IMR-90 (cell line): ENCODE measurements around the gene TSPAN17. TPM values are rescaled to one million over a fixed set of nuclear protein-coding genes. Genes with fewer than 3 reads are reported as not detected.

ENCODE experiments used
- ATAC-seq: fragments of 200-7000 bp; cut with Tn5 transposase; 2 replicates; pipeline ENCODE4 v1.9.1; 2020; ENCODE audit warnings: low read depth, mild to moderate bottlenecking, moderate library complexity
- BruUV-seq: library from RNA; stranded (reverse); fragments of 400-500 nt; replicated peaks from 2 replicates; lab custom pipeline; 2021; lab: Mats Ljungman, UMichigan
- CTCF ChIA-PET: fragments of 300-600 bp; formaldehyde crosslinking; extraction: SDS; loops from one replicate; lab custom pipeline; 2021; ENCODE audit warnings: antibody characterized with exemption; lab: Yijun Ruan, JAX
- POLR2A ChIA-PET: fragments of 300-600 bp; sonication (Branson Sonifier 250); formaldehyde crosslinking; loops from one replicate; lab custom pipeline; 2022; ENCODE audit warnings: antibody characterized with exemption; ENCODE audit not compliant: unreplicated experiment; lab: Charles Lee
- DNase-seq: peaks from one replicate; pipeline ENCODE4 v3.0.0; 2013
- H2AFZ ChIP-seq: replicated peaks from 2 replicates; pipeline ENCODE3; 2013; ENCODE audit warnings: low read length, mild to moderate bottlenecking; ENCODE audit not compliant: poor library complexity
- H2AK5ac ChIP-seq: 2 replicates; pipeline ENCODE4 v1.6.1; 2013; ENCODE audit warnings: low read depth, low read length, inconsistent platforms
- H2AK9ac ChIP-seq: replicated peaks from 2 replicates; pipeline ENCODE3; 2013; ENCODE audit warnings: mild to moderate bottlenecking, low read depth, low read length, moderate library complexity; ENCODE audit not compliant: poor library complexity
- H2BK120ac ChIP-seq: 2 replicates; pipeline ENCODE4 v1.6.1; 2013; ENCODE audit warnings: low read depth, low read length, inconsistent platforms
- H2BK15ac ChIP-seq: 3 replicates; pipeline ENCODE4 v1.6.1; 2013; ENCODE audit warnings: low read depth, low read length, inconsistent platforms
- H2BK20ac ChIP-seq: 2 replicates; pipeline ENCODE4 v1.6.1; 2013; ENCODE audit warnings: low read depth, mild to moderate bottlenecking, inconsistent platforms, low read length, moderate library complexity
- H2BK5ac ChIP-seq: 2 replicates; pipeline ENCODE4 v1.6.1; 2013; ENCODE audit warnings: mild to moderate bottlenecking, low read depth, low read length, inconsistent platforms; ENCODE audit not compliant: poor library complexity, severe bottlenecking
- H3K14ac ChIP-seq: replicated peaks from 2 replicates; pipeline ENCODE4 v1.6.1; 2013; ENCODE audit warnings: low read depth, low read length, inconsistent platforms
- H3K18ac ChIP-seq: 2 replicates; pipeline ENCODE4 v1.6.1; 2013; ENCODE audit warnings: low read depth, low read length, control low read depth
- H3K23ac ChIP-seq: 2 replicates; pipeline ENCODE4 v1.6.1; 2013; ENCODE audit warnings: low read depth, low read length, inconsistent platforms
- H3K27ac ChIP-seq: 2 replicates; pipeline ENCODE4 v1.5.1; 2013; ENCODE audit warnings: mild to moderate bottlenecking, control low read depth, low read length; ENCODE audit not compliant: insufficient read depth
- H3K27me3 ChIP-seq: 2 replicates; pipeline ENCODE4 v1.6.1; 2013; ENCODE audit warnings: low read length; ENCODE audit not compliant: control insufficient read depth, insufficient read depth
- H3K36me3 ChIP-seq: 2 replicates; pipeline ENCODE4 v1.6.1; 2013; ENCODE audit warnings: low read length, mixed read lengths; ENCODE audit not compliant: control insufficient read depth, insufficient read depth
- H3K4ac ChIP-seq: 2 replicates; pipeline ENCODE4 v1.6.1; 2013; ENCODE audit warnings: low read depth, low read length, inconsistent platforms
- H3K4me1 ChIP-seq: 2 replicates; pipeline ENCODE4 v1.6.1; 2013; ENCODE audit warnings: low read length, mixed read lengths; ENCODE audit not compliant: control insufficient read depth, insufficient read depth
- H3K4me2 ChIP-seq: 2 replicates; pipeline ENCODE4 v1.6.1; 2013; ENCODE audit warnings: low read depth, mild to moderate bottlenecking, control low read depth, low read length, moderate library complexity
- H3K4me3 ChIP-seq: 2 replicates; pipeline ENCODE4 v1.5.1; 2013; ENCODE audit warnings: low read depth, mild to moderate bottlenecking, control low read depth, low read length, moderate library complexity; ENCODE audit not compliant: insufficient read depth
- H3K56ac ChIP-seq: 2 replicates; pipeline ENCODE4 v1.6.1; 2013; ENCODE audit warnings: low read length, inconsistent platforms; ENCODE audit not compliant: insufficient read depth; ENCODE audit errors: extremely low read depth
- H3K79me1 ChIP-seq, 2 experiments: 2 replicates each; pipeline ENCODE4 v1.6.1; 2013; ENCODE audit warnings: low read length in 2 of 2, inconsistent platforms in 1 of 2, low read depth in 1 of 2
- H3K9ac ChIP-seq: 2 replicates; pipeline ENCODE4 v1.6.1; 2013; ENCODE audit warnings: low read depth, low read length, control low read depth
- H3K9me1 ChIP-seq: 2 replicates; pipeline ENCODE4 v1.6.1; 2013; ENCODE audit warnings: low read length, inconsistent platforms; ENCODE audit not compliant: insufficient read depth
- H3K9me3 ChIP-seq: 2 replicates; pipeline ENCODE4 v1.6.1; 2013; ENCODE audit warnings: low read length; ENCODE audit not compliant: control insufficient read depth, insufficient read depth
- H4K20me1 ChIP-seq: 2 replicates; pipeline ENCODE4 v1.6.1; 2013; ENCODE audit warnings: low read length, inconsistent platforms; ENCODE audit not compliant: insufficient read depth
- H4K5ac ChIP-seq: 2 replicates; pipeline ENCODE4 v1.6.1; 2013; ENCODE audit warnings: mild to moderate bottlenecking, low read depth, low read length, control low read depth
- H4K8ac ChIP-seq, 2 experiments: 2 replicates each; pipeline ENCODE4 v1.6.1; 2013; ENCODE audit warnings: low read depth in 2 of 2, low read length in 2 of 2, control low read depth in 1 of 2, inconsistent platforms in 1 of 2
- H4K91ac ChIP-seq: 2 replicates; pipeline ENCODE4 v1.6.1; 2013; ENCODE audit warnings: low read depth, low read length, inconsistent platforms; ENCODE audit not compliant: insufficient read depth
- BHLHE40 ChIP-seq: fragments of 150-350 bp; IDR thresholded peaks from 2 replicates; pipeline ENCODE4 v1.6.1; 2016; ENCODE audit warnings: mild to moderate bottlenecking, low read depth, low read length
- MAZ ChIP-seq: IDR thresholded peaks from 2 replicates; pipeline ENCODE4 v1.6.1; 2012; ENCODE audit warnings: low read depth, mild to moderate bottlenecking, low read length, improper control_type of control experiment, moderate library complexity, borderline replicate concordance
- WGBS, 2 experiments: methylation state at CpG; one replicate each; pipeline versions ENCODE4 v1.1.5 to v1.1.7; 2013; ENCODE audit warnings: missing lambda C conversion rate in 2 of 2; ENCODE audit not compliant: insufficient read length in 1 of 2; ENCODE audit errors: extremely low coverage in 2 of 2; 5-methylcytosine and 5-hydroxymethylcytosine counted together
- dilution Hi-C: fragments of 300-500 bp; cut with HindIII; formaldehyde crosslinking; loops from one replicate; pipeline ENCODE4 v1.14.3; 2018; ENCODE audit warnings: low sequenced_read_pairs; ENCODE audit not compliant: unreplicated experiment
- in situ Hi-C: fragments of 300-500 bp; cut with MboI; formaldehyde crosslinking; loops from 3 replicates; pipeline ENCODE4 v1.14.3; 2019; ENCODE audit warnings: low sequenced_read_pairs, inconsistent platforms, mixed read lengths
- intact Hi-C: fragments of 100-400 bp; cut with micrococcal nuclease; formaldehyde crosslinking; loops from 2 replicates; pipeline ENCODE4 v1.10.0; 2022
- polyA plus RNA-seq, 3 experiments: library from polyadenylated mRNA; depleted of rRNA; stranded (reverse); fragments of >200 nt; gene quantifications; 2 replicates each; pipeline ENCODE4 v1.2.3, GENCODE V29; 2012; ENCODE audit warnings: low replicate concordance in 1 of 3
- total RNA-seq: library from RNA; depleted of rRNA; stranded (reverse); fragments of >200 nt; gene quantifications from 2 replicates; pipeline ENCODE4 v1.2.3, GENCODE V29; 2012

TSPAN17 gene
- total and polyA plus RNA-seq, 2 of the 4 experiments (the other 2 are of a cell fraction) = 34.2 to 41.6 TPM

- TF ChIP-seq BHLHE40 = no peak
- TF ChIP-seq MAZ = 0 out of 2 replicates have a peak, but pooled peaks have one; percentile 16
- H3K23ac ChIP-seq = peak overlapping the region; percentile 61; the same call in 1 of the 2 replicates
- H2AK5ac ChIP-seq = peak overlapping the region; percentile 58; the same call in 1 of the 2 replicates
- H4K91ac ChIP-seq = no peak overlapping the region
- peak overlapping the region; percentile 16 for H2AK9ac ChIP-seq
- no peak overlapping the region for H3K14ac ChIP-seq
- no peak for DNase-seq
- WGBS, 2 experiments = 14% methylated on average over 19 of the region's 46 CpGs; no CpG with 5 or more reads in 1 of the 2 experiments
- H3K56ac ChIP-seq = no peak overlapping the region; the same call in 1 of the 2 replicates
- H2BK120ac ChIP-seq = no peak overlapping the region
- H3K4me1 ChIP-seq = peaks cover 8% of the 10 kb centered on the region
- no peaks in the 10 kb centered on the region for H3K36me3 ChIP-seq
- H2BK5ac ChIP-seq = no peak overlapping the region
- no peaks in the 10 kb centered on the region for H3K27me3 ChIP-seq
- intact Hi-C loops (no loop called here), in situ Hi-C loops (no loop called here), dilution Hi-C loops (no loop called here)
- no peak overlapping the region for H4K8ac ChIP-seq
- no peak overlapping the region for H3K9ac ChIP-seq
- H2BK15ac ChIP-seq = no peak overlapping the region
- ChIA-PET POLR2A (no interaction called here), CTCF (no interaction called here)
- no TSS peak for BruUV-seq
- H2BK20ac ChIP-seq = no peak overlapping the region
- H2AFZ ChIP-seq = peak overlapping the region; percentile 89
- H3K18ac ChIP-seq = no peak overlapping the region
- H3K4ac ChIP-seq = no peak overlapping the region
- peaks cover 4 to 30% of the 10 kb centered on the region in 2 experiments; a peak in 3 of 4 replicates for H3K79me1 ChIP-seq
- peak overlapping the region; percentile 52 for H3K4me2 ChIP-seq
- H3K27ac ChIP-seq = no peak overlapping the region; the same call in 1 of the 2 replicates
- peaks cover 21% of the 10 kb centered on the region for H4K20me1 ChIP-seq
- H4K5ac ChIP-seq = no peak overlapping the region
- ATAC-seq = no peak
- no peaks in the 10 kb centered on the region for H3K9me3 ChIP-seq
- H3K9me1 ChIP-seq = peaks cover 28% of the 10 kb centered on the region
- H3K4me3 ChIP-seq = peak overlapping the region; percentile 74
Measured at GRCh38 chr5:176608937-176609723, 38.2 kb upstream of the TSPAN17 start.
